Ammon's horn (tissue), 1 donor: ENCODE data around the gene ZNF385B.

ENCODE experiments used
- DNase-seq: peaks from one replicate; pipeline ENCODE4 v3.0.0-alpha.2; 2016; ENCODE audit warnings: low spot score

Gene ZNF385B

GRCh38 chr2:179855673-179856072, 5.7 kb downstream of the ZNF385B start:
- no peak for DNase-seq

GRCh38 chr2:179854891-179855290, 6.5 kb downstream of the ZNF385B start:
- DNase-seq = no peak

GRCh38 chr2:179853108-179853507, 8.3 kb downstream of the ZNF385B start:
- no peak for DNase-seq

- no peak for DNase-seq
These were observed 11.2 kb downstream of the ZNF385B start for GRCh38 chr2:179850188-179850587.

- DNase-seq = no peak
These were observed 11.7 kb downstream of the ZNF385B start for GRCh38 chr2:179849719-179850118.

- no peak for DNase-seq
These were observed 17.9 kb downstream of the ZNF385B start for GRCh38 chr2:179843541-179843940.

- no peak for DNase-seq
These were observed 18.8 kb downstream of the ZNF385B start for GRCh38 chr2:179842498-179843153.

- no peak for DNase-seq
These were observed 20.6 kb downstream of the ZNF385B start for GRCh38 chr2:179840840-179841239.

GRCh38 chr2:179837408-179837807, 24.0 kb downstream of the ZNF385B start:
- no peak for DNase-seq

GRCh38 chr2:179830043-179830787, 31.2 kb downstream of the ZNF385B start:
- DNase-seq = no peak

- DNase-seq = no peak
These were observed 35.1 kb downstream of the ZNF385B start for GRCh38 chr2:179826297-179826696.

GRCh38 chr2:179825494-179825893, 35.9 kb downstream of the ZNF385B start:
- DNase-seq = no peak

- no peak for DNase-seq
These were observed 36.5 kb downstream of the ZNF385B start for GRCh38 chr2:179824961-179825360.

GRCh38 chr2:179822540-179822939, 38.9 kb downstream of the ZNF385B start:
- no peak for DNase-seq

- DNase-seq = no peak
These were observed 42.9 kb downstream of the ZNF385B start for GRCh38 chr2:179818546-179818945.

- no peak for DNase-seq
These were observed 44.1 kb downstream of the ZNF385B start for GRCh38 chr2:179817181-179817841.

GRCh38 chr2:179814050-179814449, 47.4 kb downstream of the ZNF385B start:
- DNase-seq = no peak

- DNase-seq = no peak
These were observed 48.9 kb downstream of the ZNF385B start for GRCh38 chr2:179812501-179812900.

GRCh38 chr2:179811042-179811441, 50.4 kb downstream of the ZNF385B start:
- DNase-seq = no peak

GRCh38 chr2:179809606-179810005, 51.8 kb downstream of the ZNF385B start:
- DNase-seq = no peak

GRCh38 chr2:179805001-179805400, 56.4 kb downstream of the ZNF385B start:
- DNase-seq = no peak

GRCh38 chr2:179804206-179804605, 57.2 kb downstream of the ZNF385B start:
- DNase-seq = no peak
